SU-DHL-6 (cell line): Measurements from ENCODE around the gene GHRHR.

Source experiments
- H2AFZ ChIP-seq: fragments of 200-600 bp; sonication (generic); 2 replicates; pipeline ENCODE4 v1.6.1; 2014; ENCODE audit warnings: low read depth, mild to moderate bottlenecking, moderate library complexity, mixed read lengths, antibody characterized with exemption, low read length; ENCODE audit not compliant: severe bottlenecking
- H3F3A ChIP-seq: fragments of 200-600 bp; shearing (Covaris generic); 2 replicates; pipeline ENCODE4 v1.6.0; 2016; ENCODE audit warnings: antibody characterized with exemption, mild to moderate bottlenecking; ENCODE audit not compliant: insufficient read depth
- H3K27ac ChIP-seq: fragments of 200-600 bp; sonication (generic); 2 replicates; pipeline ENCODE4 v1.5.1; 2016; ENCODE audit warnings: low read depth, mild to moderate bottlenecking, low read length, moderate library complexity, mixed read lengths
- H3K27me3 ChIP-seq: fragments of 200-600 bp; sonication (generic), shearing (Covaris generic); 2 replicates; pipeline ENCODE4 v1.6.0; 2014; ENCODE audit warnings: mild to moderate bottlenecking, low read length
- H3K36me3 ChIP-seq: fragments of 200-600 bp; sonication (generic); 2 replicates; pipeline ENCODE4 v1.6.1; 2014; ENCODE audit warnings: mild to moderate bottlenecking, low read length, mixed read lengths
- H3K4me2 ChIP-seq: fragments of 300-600, 200-600 bp; shearing (Covaris generic), sonication (generic); 2 replicates; pipeline ENCODE4 v1.6.0; 2014; ENCODE audit warnings: low read length, low read depth, mild to moderate bottlenecking; ENCODE audit not compliant: poor library complexity, severe bottlenecking
- H3K4me3 ChIP-seq: fragments of 200-600 bp; sonication (generic); 2 replicates; pipeline ENCODE4 v1.5.1; 2014; ENCODE audit warnings: antibody characterized with exemption, low read length, mild to moderate bottlenecking, mixed read lengths; ENCODE audit not compliant: insufficient read depth, poor library complexity, severe bottlenecking
- H3K79me2 ChIP-seq: fragments of 200-600 bp; sonication (generic); 2 replicates; pipeline ENCODE4 v1.6.1; 2014; ENCODE audit warnings: mild to moderate bottlenecking, low read length, moderate library complexity; ENCODE audit not compliant: insufficient read depth
- H3K9ac ChIP-seq: fragments of 200-600 bp; sonication (generic); 2 replicates; pipeline ENCODE4 v1.7.0; 2014; ENCODE audit warnings: mild to moderate bottlenecking, low read length
- H3K9me2 ChIP-seq: fragments of 200-600 bp; sonication (generic); replicated peaks from 2 replicates; pipeline ENCODE4 v1.6.1; 2014; ENCODE audit warnings: low read length; ENCODE audit not compliant: insufficient read depth
- H3K9me3 ChIP-seq: fragments of 200-600 bp; sonication (generic); 2 replicates; pipeline ENCODE4 v1.6.1; 2014; ENCODE audit warnings: low read length, mixed read lengths; ENCODE audit not compliant: insufficient read depth
- H4K20me1 ChIP-seq: fragments of 200-600 bp; sonication (generic); 2 replicates; pipeline ENCODE4 v1.6.1; 2014; ENCODE audit warnings: low read depth, mild to moderate bottlenecking, antibody characterized with exemption, low read length, moderate library complexity, mixed read lengths
- CTCF ChIP-seq: fragments of 200-600 bp; sonication (generic); IDR thresholded peaks from one replicate; pipeline ENCODE4 v1.5.1; 2017; ENCODE audit warnings: antibody characterized with exemption, mild to moderate bottlenecking, low read length, moderate library complexity; ENCODE audit not compliant: insufficient read depth, poor library complexity, severe bottlenecking
- EZH2phosphoT487 ChIP-seq: fragments of 200-600 bp; sonication (generic), shearing (Covaris generic); conservative IDR thresholded peaks from 2 replicates; pipeline ENCODE4 v1.6.1; 2018; ENCODE audit warnings: mild to moderate bottlenecking, antibody characterized with exemption, low read length, moderate library complexity, mixed read lengths

GHRHR gene

GRCh38 chr7:30915751-30916150, 48.0 kb upstream of the GHRHR start:
- no peaks in the 10 kb centered on the region for H3K9me3 ChIP-seq
- TF ChIP-seq CTCF = no peak
- TF ChIP-seq EZH2phosphoT487 = no peak
- no peak overlapping the region for H3K27ac ChIP-seq
- H4K20me1 ChIP-seq = no peaks in the 10 kb centered on the region
- no peaks in the 10 kb centered on the region for H3K27me3 ChIP-seq
- H3K4me3 ChIP-seq = no peak overlapping the region
- H3K36me3 ChIP-seq = no peaks in the 10 kb centered on the region
- no peak overlapping the region for H3K9ac ChIP-seq
- no peaks in the 10 kb centered on the region for H3F3A ChIP-seq
- H3K79me2 ChIP-seq = no peaks in the 10 kb centered on the region
- H3K9me2 ChIP-seq = no peaks in the 10 kb centered on the region
- no peak overlapping the region for H2AFZ ChIP-seq
- H3K4me2 ChIP-seq = no peak overlapping the region

- H3K9me2 ChIP-seq = no peaks in the 10 kb centered on the region
- no peaks in the 10 kb centered on the region for H3K79me2 ChIP-seq
- TF ChIP-seq CTCF = no peak
- no peak overlapping the region for H3K4me3 ChIP-seq
- H3K27me3 ChIP-seq = no peaks in the 10 kb centered on the region
- H3K9me3 ChIP-seq = no peaks in the 10 kb centered on the region
- no peak overlapping the region for H2AFZ ChIP-seq
- no peak overlapping the region for H3K9ac ChIP-seq
- H3K36me3 ChIP-seq = no peaks in the 10 kb centered on the region
- no peaks in the 10 kb centered on the region for H4K20me1 ChIP-seq
- no peak overlapping the region for H3K27ac ChIP-seq
- no peaks in the 10 kb centered on the region for H3F3A ChIP-seq
- H3K4me2 ChIP-seq = no peak overlapping the region
These were observed 47.5 kb upstream of the GHRHR start for GRCh38 chr7:30916255-30916654.

- H2AFZ ChIP-seq = no peak overlapping the region
- no peaks in the 10 kb centered on the region for H3K27me3 ChIP-seq
- no peak overlapping the region for H3K9ac ChIP-seq
- TF ChIP-seq EZH2phosphoT487 (no peak), CTCF (no peak)
- H3F3A ChIP-seq = no peaks in the 10 kb centered on the region
- H3K9me2 ChIP-seq = no peaks in the 10 kb centered on the region
- no peak overlapping the region for H3K4me3 ChIP-seq
- no peaks in the 10 kb centered on the region for H4K20me1 ChIP-seq
- no peaks in the 10 kb centered on the region for H3K9me3 ChIP-seq
- H3K36me3 ChIP-seq = no peaks in the 10 kb centered on the region
- no peak overlapping the region for H3K4me2 ChIP-seq
- no peak overlapping the region for H3K27ac ChIP-seq
- no peaks in the 10 kb centered on the region for H3K79me2 ChIP-seq
These were observed 47.0 kb upstream of the GHRHR start for GRCh38 chr7:30916767-30917166.
